HG03520 (cell line): ENCODE measurements around the gene SPATA17.

Experiments
- ATAC-seq: cut with Tn5 transposase; IDR thresholded peaks from one replicate; pipeline ENCODE4 v1.9.1; 2021; ENCODE audit warnings: mild to moderate bottlenecking, moderate library complexity; ENCODE audit not compliant: unreplicated experiment

SPATA17 gene

DNA sequence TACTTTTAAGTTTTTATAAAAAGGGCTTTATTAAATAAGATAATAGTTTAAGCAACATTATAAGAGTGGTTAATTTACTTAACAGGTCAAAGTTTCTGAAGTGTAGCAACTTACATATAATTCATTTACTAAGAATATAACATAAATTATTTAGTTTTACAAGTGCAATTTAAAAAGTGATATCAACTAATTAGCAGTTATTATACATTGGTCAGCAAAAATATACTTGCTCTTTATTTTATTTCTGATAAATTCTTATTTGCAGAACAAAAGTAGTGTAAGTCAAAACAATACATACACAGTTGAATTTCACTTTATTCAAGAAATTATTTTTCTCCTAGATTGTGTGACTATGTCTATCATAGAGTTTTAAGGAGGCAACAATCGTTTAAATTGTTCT lies 215.6 kb downstream of the SPATA17 start:
- ATAC-seq, result no peak

DNA sequence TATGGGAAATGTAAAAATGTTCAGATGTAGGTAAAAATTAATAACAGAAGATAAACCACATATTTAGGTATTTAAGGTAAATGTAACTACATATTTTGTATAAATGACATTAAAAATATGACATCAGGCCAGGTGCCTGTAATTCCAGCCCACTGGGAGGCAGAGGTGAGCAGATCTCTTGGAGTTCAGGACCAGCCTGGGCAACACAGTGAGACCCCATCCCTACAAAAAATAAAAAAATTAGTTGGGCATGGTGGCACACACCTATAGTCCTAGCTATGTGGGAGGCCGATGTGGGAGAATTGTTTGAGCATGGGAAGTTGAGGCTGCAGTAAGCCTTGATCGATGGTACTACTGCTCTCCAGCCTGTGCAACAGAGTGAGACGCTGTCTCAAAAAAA lies 216.5 kb downstream of the SPATA17 start:
- no peak for ATAC-seq

GRCh38 chr1:217856342-217857034 lies 225.3 kb downstream of the SPATA17 start:
- no peak for ATAC-seq

DNA sequence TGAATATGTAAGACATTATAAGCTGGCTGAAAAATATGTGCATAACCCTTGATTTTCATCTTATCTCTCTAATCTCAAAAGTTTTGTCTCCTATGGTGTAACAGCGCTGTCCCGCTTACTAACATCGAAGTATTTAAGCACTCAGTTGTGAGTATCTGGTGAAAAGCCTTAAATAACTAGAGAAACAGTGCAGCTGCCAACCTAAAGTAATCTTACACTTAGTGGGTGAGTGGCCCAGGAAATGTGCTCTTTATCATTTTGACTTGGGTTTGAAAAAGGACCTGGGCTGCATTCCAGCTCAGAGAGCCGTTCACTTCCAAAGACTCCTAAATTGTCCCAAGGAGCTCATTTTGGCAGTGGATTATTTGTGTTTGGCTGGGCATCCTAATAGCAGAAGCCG lies 225.9 kb downstream of the SPATA17 start:
- ATAC-seq, result no peak

GRCh38 chr1:217861658-217862057 lies 230.5 kb downstream of the SPATA17 start:
- ATAC-seq, result no peak

GRCh38 chr1:217867446-217867995 lies 236.4 kb downstream of the SPATA17 start:
- ATAC-seq, result no peak

DNA sequence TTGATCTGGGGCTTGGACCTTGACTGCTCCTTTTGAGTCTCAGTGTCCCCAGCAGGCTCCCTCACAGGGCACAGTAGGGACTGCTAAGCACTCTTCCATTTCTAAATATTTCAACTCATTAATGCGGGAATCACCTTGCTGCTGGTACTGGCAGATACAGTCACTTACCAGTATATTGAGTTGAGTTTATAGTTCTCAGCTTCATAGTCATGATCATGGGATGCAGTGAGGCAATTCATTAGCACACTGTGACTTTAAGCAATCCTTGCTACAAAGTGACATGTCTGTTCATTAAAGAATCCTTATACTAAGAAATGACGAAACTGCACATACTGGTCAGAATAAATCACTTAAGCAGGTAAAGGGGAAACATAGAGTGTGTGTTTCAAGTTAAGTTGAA lies 240.8 kb downstream of the SPATA17 start:
- no peak for ATAC-seq

DNA sequence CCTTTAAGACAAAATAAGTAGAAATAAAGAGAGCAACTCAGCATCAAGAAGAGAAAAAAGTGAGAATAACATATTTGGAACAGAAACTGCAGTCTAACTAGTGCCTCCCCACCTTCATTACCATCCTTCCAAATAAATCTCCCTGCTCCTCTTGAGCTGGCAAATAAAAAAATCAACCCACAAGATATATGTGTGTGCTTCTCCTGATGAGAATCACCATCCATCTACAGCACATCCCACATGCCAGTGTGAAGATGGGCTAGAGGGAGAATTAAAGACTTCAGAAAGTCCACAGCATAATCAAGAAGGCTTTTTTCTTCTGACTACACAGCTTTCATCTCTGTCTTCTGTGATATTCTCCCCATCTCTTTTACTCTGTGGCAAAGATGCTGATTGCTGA lies 244.1 kb downstream of the SPATA17 start:
- no peak for ATAC-seq

GRCh38 chr1:217876401-217876800 lies 245.3 kb downstream of the SPATA17 start:
- ATAC-seq, result no peak

DNA sequence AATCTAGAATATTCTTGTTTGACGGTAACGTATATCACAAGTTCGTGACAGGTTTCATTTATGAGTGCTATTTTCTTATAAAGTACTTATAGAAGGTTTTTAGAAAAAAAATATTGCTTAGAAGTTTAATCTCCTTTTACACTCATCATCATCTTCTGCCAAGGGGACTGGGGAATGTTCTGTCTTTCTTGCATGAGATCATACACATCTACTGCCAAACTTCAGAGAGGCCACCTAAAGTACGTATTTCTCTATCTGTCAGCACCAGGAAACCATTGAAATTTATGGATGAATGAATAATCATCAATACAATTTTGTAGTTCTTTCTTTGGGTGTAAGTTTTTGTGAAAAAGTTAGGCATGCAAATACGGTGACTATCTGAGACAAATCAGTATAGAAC lies 245.8 kb downstream of the SPATA17 start:
- ATAC-seq, result no peak

GRCh38 chr1:217881131-217881543 lies 250.0 kb downstream of the SPATA17 start:
- ATAC-seq, result no peak

DNA sequence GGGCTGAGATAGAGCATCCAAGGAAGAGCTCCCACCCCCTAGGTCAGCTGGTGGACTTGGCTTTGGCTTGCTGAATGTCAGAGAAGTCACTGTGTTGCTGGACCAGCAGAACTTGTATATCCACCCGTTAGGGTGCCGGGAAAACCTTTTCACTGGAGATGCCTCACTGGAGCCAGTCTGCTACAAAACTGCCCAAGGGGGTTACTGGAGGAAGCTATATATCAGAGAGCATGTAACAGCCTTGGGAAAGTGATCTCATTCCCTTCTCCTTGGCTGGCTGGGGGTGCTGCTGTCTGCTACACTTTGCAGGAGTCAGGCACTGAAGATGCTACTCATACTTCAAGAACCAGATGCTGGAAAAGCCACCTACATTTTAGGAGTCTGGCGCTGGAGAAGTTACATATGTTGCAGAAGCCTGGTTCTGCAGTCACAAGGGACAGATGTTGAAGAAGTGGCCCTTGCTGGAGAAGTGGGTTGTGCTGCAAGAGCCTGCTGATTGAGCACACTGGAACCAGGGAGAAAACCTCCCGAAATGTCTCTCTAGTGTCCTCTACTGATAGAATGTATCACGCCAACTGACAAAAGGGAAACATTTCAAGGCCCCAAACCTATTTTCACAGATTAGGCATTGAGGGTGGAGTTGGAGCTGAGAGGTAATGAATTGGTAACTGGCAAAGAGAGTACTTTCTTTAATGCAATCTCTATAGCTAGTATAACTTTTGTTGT lies 250.6 kb downstream of the SPATA17 start:
- ATAC-seq, result no peak

- ATAC-seq, result no peak
Observed at GRCh38 chr1:217885181-217885580, 254.0 kb downstream of the SPATA17 start.

DNA sequence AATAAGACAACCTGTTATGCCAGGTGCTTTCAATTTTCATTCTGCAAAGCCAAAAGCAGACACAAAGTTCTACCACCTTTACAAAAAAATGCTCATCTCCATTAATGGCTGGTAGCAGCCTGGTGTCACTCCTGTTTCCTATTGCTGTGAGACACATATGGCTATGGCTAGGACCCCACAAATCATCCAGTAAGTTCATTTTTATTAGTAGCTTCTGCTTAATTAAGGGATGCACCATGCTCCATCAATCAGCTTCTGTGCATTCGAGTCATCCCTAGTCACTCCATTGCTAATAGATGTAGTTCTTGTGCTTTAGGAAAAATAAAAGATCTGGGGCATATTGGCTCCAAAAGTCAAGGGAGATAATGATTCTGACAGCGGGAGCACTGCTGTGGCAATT lies 257.2 kb downstream of the SPATA17 start:
- ATAC-seq, result no peak

DNA sequence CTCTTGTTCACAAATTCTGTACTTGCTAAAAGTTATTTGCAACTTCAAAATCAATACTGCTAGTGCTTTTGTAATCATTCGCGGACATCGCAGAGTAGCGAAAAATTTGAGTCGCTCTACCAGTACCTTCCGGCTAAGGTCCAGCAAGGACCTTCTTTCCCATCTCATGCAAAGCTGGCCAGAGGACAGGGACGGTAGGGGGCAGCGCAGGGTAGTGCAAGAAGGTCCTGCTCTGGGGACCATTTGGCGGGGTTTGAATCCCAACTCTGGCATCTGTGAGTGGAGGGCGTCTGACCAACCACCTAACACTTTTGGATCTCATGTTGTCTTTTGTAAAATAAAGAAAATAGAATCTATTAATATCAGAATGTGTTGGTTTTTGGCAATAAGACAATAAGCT lies 258.3 kb downstream of the SPATA17 start:
- no peak for ATAC-seq

DNA sequence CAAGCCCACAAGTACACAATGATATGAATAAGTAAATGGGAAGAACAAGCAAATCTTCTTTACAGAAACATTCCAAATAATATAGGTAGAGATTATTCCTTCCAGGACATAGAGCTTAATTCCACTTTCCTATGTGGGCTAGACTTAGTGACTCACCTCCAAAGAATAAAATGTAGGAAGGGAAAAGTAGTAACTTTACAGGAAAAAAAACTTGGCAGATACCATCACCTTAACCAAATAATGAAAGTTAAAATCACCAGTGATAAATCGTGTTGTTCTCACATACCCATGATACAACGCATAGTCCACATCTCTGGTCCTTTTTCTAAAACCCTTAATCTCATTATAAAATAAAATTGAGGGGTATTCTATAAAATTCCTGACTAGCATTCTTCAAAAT lies 260.8 kb downstream of the SPATA17 start:
- no peak for ATAC-seq

GRCh38 chr1:217892750-217893149 lies 261.6 kb downstream of the SPATA17 start:
- ATAC-seq, result no peak

DNA sequence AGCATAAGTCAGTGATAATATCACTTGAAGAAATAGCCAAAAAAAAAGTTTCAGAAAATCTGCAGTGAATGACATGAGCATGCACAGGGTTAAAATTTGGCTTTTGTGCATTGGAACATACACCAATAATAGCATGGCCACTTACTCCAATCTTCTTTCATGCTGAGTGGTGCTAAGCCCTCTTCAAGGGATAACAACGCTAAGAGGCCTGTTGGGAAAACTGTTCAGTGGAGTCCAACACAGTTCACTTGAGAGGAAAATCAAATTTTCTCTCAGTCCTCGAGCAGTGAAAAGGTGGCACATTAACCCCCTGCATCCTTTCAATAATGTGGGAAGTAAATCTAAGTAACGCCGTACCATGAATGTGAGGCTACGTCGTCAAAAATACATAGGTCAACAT lies 264.7 kb downstream of the SPATA17 start:
- ATAC-seq, result no peak

GRCh38 chr1:217896490-217896889 lies 265.3 kb downstream of the SPATA17 start:
- ATAC-seq, result no peak

- no peak for ATAC-seq
Observed at GRCh38 chr1:217897100-217897499, 266.0 kb downstream of the SPATA17 start.

DNA sequence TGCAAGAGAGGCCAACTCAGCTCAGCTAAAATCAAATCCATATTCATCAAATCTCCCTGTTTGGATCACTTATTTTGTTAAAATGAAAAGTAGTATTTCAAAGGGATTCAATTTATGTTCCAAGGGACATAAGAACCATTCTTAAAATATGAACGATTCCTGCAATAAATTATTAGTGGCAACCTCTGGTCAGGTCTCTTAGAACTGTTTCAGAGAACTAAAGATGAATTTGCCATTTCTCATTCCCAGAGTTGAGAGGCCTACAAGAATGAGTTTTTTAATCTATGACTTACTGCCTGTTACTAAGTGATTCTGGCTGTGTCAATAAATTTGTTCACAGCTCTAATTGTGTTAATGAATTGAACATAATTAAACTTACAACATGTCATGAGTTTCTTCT lies 268.5 kb downstream of the SPATA17 start:
- no peak for ATAC-seq

DNA sequence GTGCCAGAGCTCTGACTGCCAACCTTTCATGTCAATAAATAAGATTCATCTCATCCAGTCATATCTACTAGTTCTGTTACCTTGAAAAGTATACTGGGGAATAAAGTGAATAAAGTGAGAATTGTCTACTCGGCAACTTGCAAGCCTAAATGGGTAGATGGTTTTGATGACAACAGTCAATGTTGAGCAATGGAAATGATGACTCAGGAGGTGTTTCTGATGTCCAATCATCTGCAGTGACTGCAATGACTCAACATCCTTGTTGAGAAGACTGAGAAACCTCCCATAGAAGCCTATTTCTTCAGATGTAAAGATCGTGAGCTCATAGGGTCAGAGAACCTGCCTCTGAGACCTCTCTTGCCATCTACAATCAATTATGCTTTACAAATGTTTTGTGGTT lies 276.4 kb downstream of the SPATA17 start:
- ATAC-seq, result no peak
